GM12878 (cell line): ENCODE measurements around the gene SLC12A9.

Experiments
- BMI1 ChIP-seq: fragments of 450-650 bp; IDR thresholded peaks from 2 replicates; pipeline ENCODE4 v1.6.1; 2016; ENCODE audit warnings: mild to moderate bottlenecking, moderate library complexity, borderline replicate concordance
- EED ChIP-seq: sonication (generic); IDR thresholded peaks from 2 replicates; pipeline ENCODE4 v1.6.1; 2016; ENCODE audit warnings: antibody characterized with exemption, low read depth
- EP300 ChIP-seq, 2 experiments: fragments of 150-350 bp in 1 of 2; IDR thresholded peaks; 2 replicates each; pipeline ENCODE4 v1.6.1; 2011 to 2012; ENCODE audit warnings: low read depth in 2 of 2, low read length in 2 of 2, borderline replicate concordance in 1 of 2, improper control_type of control experiment in 1 of 2, inconsistent platforms in 1 of 2; ENCODE audit not compliant: control insufficient read depth in 1 of 2
- GABPA ChIP-seq: IDR thresholded peaks from 2 replicates; pipeline ENCODE4 v1.6.1; 2014; ENCODE audit warnings: antibody characterized with exemption, low read depth, mild to moderate bottlenecking, inconsistent platforms
- JUND ChIP-seq: IDR thresholded peaks from 2 replicates; pipeline ENCODE4 v1.6.1; 2012; ENCODE audit warnings: low read depth, mild to moderate bottlenecking, low read length, improper control_type of control experiment, moderate library complexity
- NFYB ChIP-seq: IDR thresholded peaks from 2 replicates; pipeline ENCODE4 v1.6.1; 2011; ENCODE audit warnings: low read depth, mild to moderate bottlenecking, low read length, improper control_type of control experiment, moderate library complexity; ENCODE audit not compliant: insufficient read depth
- POLR2AphosphoS2 ChIP-seq: IDR thresholded peaks from 2 replicates; pipeline ENCODE4 v1.6.1; 2011; ENCODE audit warnings: low read depth, mild to moderate bottlenecking, low read length, improper control_type of control experiment, moderate library complexity
- POLR2AphosphoS5 ChIP-seq: IDR thresholded peaks from 2 replicates; pipeline ENCODE4 v1.6.1; 2011; ENCODE audit warnings: mild to moderate bottlenecking, low read length, inconsistent platforms
- POU2F2 ChIP-seq: IDR thresholded peaks from 3 replicates; pipeline ENCODE4 v1.6.1; 2011; ENCODE audit warnings: low read depth, mild to moderate bottlenecking, low read length, borderline replicate concordance
- RAD51 ChIP-seq: fragments of 450-650 bp; IDR thresholded peaks from 2 replicates; pipeline ENCODE4 v1.6.1; 2016; ENCODE audit warnings: moderate library complexity, mild to moderate bottlenecking, inconsistent platforms
- SIN3A ChIP-seq: IDR thresholded peaks from 2 replicates; pipeline ENCODE4 v1.6.1; 2012; ENCODE audit warnings: low read depth, low read length, improper control_type of control experiment
- STAT1 ChIP-seq: fragments of 450-650 bp; conservative IDR thresholded peaks from 2 replicates; pipeline ENCODE4 v1.6.1; 2014; ENCODE audit warnings: antibody characterized with exemption, mild to moderate bottlenecking
- TF ChIP-seq, protein P1 (sequence below), 3 experiments: IDR thresholded peaks in 2 of 3; conservative IDR thresholded peaks in 1 of 3; 2 replicates each; pipeline ENCODE4 v1.5.1; 2011; ENCODE audit warnings: low read depth in 3 of 3, low read length in 3 of 3, mild to moderate bottlenecking in 3 of 3, control low read depth in 2 of 3, moderate library complexity in 2 of 3, inconsistent platforms in 1 of 3, mixed read lengths in 1 of 3; ENCODE audit not compliant: control insufficient read depth in 2 of 3, insufficient read depth in 1 of 3; ENCODE audit errors: extremely low read depth in 1 of 3
- TF ChIP-seq, protein P2 (sequence below): IDR thresholded peaks from 2 replicates; pipeline ENCODE4 v1.6.1; 2012; ENCODE audit warnings: low read depth, low read length, improper control_type of control experiment

DNA sequence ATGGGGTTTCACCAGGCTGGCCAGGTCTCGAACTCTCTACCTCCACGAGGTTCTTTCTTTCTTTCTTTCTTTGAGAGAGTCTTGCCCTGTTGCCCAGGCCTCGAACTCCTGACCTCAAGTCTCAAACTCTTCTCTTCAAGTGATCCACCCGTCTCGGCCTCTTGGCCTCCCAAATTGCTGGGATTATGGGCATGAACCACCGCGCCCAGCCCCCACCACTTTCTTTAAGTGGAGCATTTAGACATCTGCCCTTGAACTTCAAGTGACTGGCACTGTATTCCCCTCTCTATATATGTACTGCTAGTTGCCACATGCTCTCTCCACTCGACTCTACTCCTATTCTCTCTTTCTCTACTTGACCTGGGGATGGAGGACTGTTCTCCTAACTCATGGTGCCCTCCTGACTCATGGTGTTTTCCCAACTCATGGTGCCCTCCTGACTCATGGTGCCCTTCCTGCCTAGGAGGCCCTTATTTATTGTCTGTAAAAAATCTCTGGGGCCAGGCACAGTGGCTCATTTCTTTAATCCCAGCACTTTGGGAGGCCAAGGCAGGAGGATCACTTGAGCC, 62.5 kb downstream of the SLC12A9 start:
- TF ChIP-seq SIN3A (no peak), POLR2AphosphoS2 (no peak), JUND (no peak), GABPA (no peak), STAT1 (no peak), EP300 (IDR thresholded peaks at IDR 0.05; ENCODE audit: borderline replicate concordance in 1 of 2, control insufficient read depth in 1 of 2, low read depth in 2 of 2, low read length in 2 of 2) (no peak), POU2F2 (no peak), POLR2AphosphoS5 (no peak), EED (no peak), NFYB (no peak), RAD51 (no peak), BMI1 (no peak)
- TF ChIP-seq, protein P1, sequence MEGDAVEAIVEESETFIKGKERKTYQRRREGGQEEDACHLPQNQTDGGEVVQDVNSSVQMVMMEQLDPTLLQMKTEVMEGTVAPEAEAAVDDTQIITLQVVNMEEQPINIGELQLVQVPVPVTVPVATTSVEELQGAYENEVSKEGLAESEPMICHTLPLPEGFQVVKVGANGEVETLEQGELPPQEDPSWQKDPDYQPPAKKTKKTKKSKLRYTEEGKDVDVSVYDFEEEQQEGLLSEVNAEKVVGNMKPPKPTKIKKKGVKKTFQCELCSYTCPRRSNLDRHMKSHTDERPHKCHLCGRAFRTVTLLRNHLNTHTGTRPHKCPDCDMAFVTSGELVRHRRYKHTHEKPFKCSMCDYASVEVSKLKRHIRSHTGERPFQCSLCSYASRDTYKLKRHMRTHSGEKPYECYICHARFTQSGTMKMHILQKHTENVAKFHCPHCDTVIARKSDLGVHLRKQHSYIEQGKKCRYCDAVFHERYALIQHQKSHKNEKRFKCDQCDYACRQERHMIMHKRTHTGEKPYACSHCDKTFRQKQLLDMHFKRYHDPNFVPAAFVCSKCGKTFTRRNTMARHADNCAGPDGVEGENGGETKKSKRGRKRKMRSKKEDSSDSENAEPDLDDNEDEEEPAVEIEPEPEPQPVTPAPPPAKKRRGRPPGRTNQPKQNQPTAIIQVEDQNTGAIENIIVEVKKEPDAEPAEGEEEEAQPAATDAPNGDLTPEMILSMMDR (IDR thresholded peaks at IDR 0.05 in 2 of 3, conservative IDR thresholded peaks at IDR 0.05 in 1 of 3; ENCODE audit: control insufficient read depth in 2 of 3, extremely low read depth in 1 of 3, insufficient read depth in 1 of 3, low read depth in 3 of 3, low read length in 3 of 3): no peak
- TF ChIP-seq, protein P2, sequence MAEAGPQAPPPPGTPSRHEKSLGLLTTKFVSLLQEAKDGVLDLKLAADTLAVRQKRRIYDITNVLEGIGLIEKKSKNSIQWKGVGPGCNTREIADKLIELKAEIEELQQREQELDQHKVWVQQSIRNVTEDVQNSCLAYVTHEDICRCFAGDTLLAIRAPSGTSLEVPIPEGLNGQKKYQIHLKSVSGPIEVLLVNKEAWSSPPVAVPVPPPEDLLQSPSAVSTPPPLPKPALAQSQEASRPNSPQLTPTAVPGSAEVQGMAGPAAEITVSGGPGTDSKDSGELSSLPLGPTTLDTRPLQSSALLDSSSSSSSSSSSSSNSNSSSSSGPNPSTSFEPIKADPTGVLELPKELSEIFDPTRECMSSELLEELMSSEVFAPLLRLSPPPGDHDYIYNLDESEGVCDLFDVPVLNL: no peak
